HUES64 (cell line): ENCODE results near the gene COL2A1.
A peak's percentile ranks its signal among the peaks of the same experiment; 100 is the strongest.

Experiments
- H3K27ac ChIP-seq: 2 replicates; pipeline ENCODE4 v1.7.0; 2013; ENCODE audit warnings: low read depth, low read length, inconsistent platforms
- H3K27me3 ChIP-seq: 2 replicates; pipeline ENCODE4 v1.6.1; 2013; ENCODE audit warnings: mild to moderate bottlenecking, low read length; ENCODE audit not compliant: insufficient read depth
- H3K36me3 ChIP-seq: 2 replicates; pipeline ENCODE4 v1.6.1; 2013; ENCODE audit warnings: mild to moderate bottlenecking, low read length; ENCODE audit not compliant: insufficient read depth
- H3K4me1 ChIP-seq: 2 replicates; pipeline ENCODE4 v1.6.1; 2013; ENCODE audit warnings: mild to moderate bottlenecking, low read length, moderate library complexity; ENCODE audit not compliant: insufficient read depth
- H3K4me3 ChIP-seq: 2 replicates; pipeline ENCODE4 v1.5.1; 2013; ENCODE audit warnings: mild to moderate bottlenecking, low read length, moderate library complexity
- H3K9ac ChIP-seq: 2 replicates; pipeline ENCODE4 v1.6.1; 2013; ENCODE audit warnings: mild to moderate bottlenecking, low read depth, low read length
- H3K9me3 ChIP-seq: 2 replicates; pipeline ENCODE4 v1.6.1; 2013; ENCODE audit warnings: low read depth, low read length; ENCODE audit not compliant: insufficient read depth
- WGBS: fragments of 150-250, 120-280 bp; methylation state at CpG from one replicate; pipeline ENCODE4 v1.1.7; 2013; ENCODE audit warnings: missing lambda C conversion rate; 5-methylcytosine and 5-hydroxymethylcytosine counted together

Gene COL2A1

GRCh38 chr12:47950856-47951468, 53.3 kb downstream of the COL2A1 start:
- Histone ChIP-seq H3K4me1 (0 out of 2 replicates have a peak, but pooled peaks cover 8% of the 10 kb centered on the region), H3K9ac (no peak overlapping the region), H3K36me3 (no peaks in the 10 kb centered on the region), H3K27me3 (peaks cover 34% of the 10 kb centered on the region), H3K4me3 (no peak overlapping the region), H3K9me3 (no peaks in the 10 kb centered on the region), H3K27ac (no peak overlapping the region)
- 87% methylated on average over 8 of the region's 8 CpGs for WGBS

DNA sequence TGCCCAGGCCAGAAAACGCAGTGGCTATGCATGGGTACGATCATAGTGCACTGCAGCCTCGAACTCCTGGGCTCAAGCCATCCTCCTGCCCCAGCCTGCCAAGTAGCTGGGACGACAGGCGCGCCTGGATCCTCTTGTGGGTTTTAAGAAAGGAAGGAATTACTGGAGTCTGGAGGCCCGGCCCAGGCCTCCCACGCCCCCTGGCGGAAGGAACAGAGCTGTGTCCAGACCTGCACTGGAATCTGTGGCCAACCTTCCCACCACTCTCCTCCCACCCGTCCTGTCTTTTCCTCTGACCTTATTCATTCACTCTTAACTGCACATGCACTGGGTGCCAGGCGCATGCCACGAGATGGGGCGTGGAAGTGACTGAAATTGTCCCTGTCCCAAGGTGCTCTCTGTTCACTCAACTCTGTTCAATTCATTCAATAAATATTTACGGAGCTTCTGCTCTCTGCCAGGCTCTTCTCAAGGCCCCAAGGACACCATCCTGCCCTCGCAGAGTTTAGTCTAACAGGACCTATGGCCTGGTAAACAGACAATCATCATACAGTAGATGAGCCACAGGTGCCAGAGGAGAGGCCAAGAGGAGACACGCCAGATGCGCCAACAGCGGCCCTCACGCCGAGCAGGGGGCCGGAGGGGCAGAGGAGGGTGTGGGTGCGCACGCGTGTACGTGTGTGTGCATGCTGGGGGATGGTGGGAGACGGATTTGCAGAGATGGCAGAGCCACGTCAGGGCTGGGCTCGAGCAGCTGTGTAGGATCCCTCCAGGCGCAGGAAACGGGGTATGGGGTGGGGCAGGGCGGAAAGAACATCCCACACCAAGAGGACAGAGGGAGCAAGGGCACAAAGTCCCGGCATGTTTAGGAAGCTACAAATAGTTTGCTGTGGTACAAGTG, 54.6 kb downstream of the COL2A1 start:
- 67% methylated on average over 32 of the region's 32 CpGs for WGBS
- H3K9ac ChIP-seq, result no peak overlapping the region

GRCh38 chr12:47947341-47947740, 56.9 kb downstream of the COL2A1 start:
- 0 out of 2 replicates have a peak, but pooled peaks cover 8% of the 10 kb centered on the region for H3K4me1 ChIP-seq
- H3K27ac ChIP-seq, result no peak overlapping the region
- no peaks in the 10 kb centered on the region for H3K36me3 ChIP-seq
- WGBS, result 86% methylated on average over 12 of the region's 12 CpGs
- no peak overlapping the region for H3K9ac ChIP-seq
- H3K9me3 ChIP-seq, result no peaks in the 10 kb centered on the region
- H3K27me3 ChIP-seq, result peaks cover 30% of the 10 kb centered on the region
- no peak overlapping the region for H3K4me3 ChIP-seq

More for the DNA sequence above, 54.6 kb downstream of the COL2A1 start:
- Histone ChIP-seq H3K9me3 (no peaks in the 10 kb centered on the region), H3K27me3 (peaks cover 29% of the 10 kb centered on the region), H3K4me3 (no peak overlapping the region), H3K27ac (no peak overlapping the region), H3K4me1 (0 out of 2 replicates have a peak, but pooled peaks cover 8% of the 10 kb centered on the region), H3K36me3 (no peaks in the 10 kb centered on the region)

DNA sequence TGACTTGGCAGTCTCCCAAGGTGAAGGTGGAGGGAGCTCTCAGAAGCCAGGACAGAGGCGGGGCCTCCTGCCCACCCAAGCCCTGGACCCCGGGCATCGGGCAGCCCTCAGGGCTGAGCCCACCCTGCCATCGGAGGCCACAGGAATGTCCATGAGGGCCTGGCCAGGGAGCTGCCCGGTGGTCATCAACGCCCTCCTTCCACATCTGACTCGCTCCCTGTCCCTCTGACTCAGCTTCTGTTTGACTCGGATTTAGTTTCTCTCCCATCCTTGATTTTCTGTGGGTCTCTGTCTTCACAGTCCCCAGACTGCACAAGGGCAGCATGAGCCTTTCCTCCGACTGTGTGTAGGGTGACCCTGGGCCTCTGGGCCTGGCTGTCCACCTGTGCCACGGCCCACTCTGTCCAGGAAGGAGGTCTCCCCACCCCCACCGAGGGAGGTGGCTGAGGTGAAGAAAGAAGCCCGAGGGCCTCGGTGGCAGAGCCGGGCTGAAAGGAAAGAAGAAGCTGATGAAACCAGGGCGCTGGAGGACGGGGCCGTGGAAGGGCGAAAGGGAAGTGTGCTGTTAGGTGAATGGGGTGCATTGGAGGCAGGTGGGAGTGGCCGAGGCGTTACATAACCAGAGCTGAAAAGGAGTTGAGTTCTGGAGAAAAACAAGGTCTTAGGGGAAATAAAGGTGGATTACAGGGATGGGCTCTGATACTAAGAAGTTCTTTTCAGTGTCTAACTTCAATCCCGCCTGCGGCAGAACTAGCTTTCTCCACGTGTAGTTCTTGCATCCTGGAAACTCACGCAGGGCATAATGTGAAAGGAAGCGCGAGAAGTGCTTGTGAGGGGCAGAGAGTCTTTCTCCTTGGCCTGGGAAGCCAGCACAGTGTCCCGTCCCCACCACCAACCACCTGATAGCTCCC, 57.6 kb downstream of the COL2A1 start:
- no peaks in the 10 kb centered on the region for H3K9me3 ChIP-seq
- H3K36me3 ChIP-seq, result no peaks in the 10 kb centered on the region
- 0 out of 2 replicates have a peak, but pooled peaks cover 8% of the 10 kb centered on the region for H3K4me1 ChIP-seq
- 85% methylated on average over 27 of the region's 27 CpGs for WGBS
- no peak overlapping the region for H3K27ac ChIP-seq
- H3K4me3 ChIP-seq, result no peak overlapping the region
- H3K9ac ChIP-seq, result no peak overlapping the region
- H3K27me3 ChIP-seq, result peaks cover 34% of the 10 kb centered on the region

DNA sequence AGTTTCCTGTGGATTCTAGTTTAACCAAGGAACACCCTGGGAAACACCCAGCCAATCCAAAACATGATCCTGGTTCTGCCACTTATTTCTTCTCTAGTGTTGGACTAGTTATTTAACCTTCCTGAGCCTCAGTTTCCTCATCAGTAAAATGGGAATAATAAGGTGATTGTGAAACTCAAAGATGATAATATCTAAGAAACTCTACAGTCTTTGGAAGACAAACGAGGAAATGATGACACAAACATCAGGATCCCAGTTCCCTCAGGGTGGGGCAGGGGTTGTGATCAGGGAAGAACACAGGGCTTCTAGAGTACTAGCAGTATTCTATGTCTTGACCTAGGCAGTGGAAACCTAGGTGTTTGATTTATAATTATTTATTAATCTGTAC, 58.9 kb downstream of the COL2A1 start:
- Histone ChIP-seq H3K27ac (no peak overlapping the region), H3K4me3 (no peak overlapping the region), H3K36me3 (no peaks in the 10 kb centered on the region), H3K9me3 (no peaks in the 10 kb centered on the region), H3K9ac (no peak overlapping the region), H3K27me3 (peaks cover 39% of the 10 kb centered on the region), H3K4me1 (peaks cover 11% of the 10 kb centered on the region; the same call in 1 of the 2 replicates)
- 95% methylated on average over 1 of the region's 1 CpG for WGBS

DNA sequence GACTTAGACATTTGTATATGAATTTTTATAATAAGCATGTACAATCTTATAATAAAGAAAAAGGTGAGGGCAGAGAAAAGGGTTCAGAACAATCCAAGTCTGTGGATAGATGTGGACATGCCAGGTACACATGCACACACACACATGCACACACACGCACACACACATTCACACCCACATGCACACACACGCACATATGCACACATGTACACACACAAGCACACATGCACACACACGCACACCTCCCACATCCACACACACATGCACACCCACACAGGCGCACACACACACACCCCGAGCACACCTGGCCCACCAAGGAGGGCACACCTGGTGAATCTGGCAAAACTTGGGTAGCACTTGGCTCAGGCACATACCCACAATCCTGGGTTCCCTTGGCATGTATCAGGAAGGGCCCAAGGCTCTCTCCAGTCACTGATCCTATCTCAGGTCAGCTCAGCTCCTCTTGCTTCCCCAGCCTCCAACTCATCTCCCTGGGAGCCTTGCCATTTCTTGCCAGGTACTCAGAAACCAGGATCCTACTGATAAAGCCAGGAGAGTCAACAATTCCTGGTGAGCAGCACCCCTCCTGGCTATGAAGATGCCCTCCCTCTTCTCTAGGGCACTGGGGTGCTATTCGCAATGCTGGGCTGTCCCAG, 59.5 kb downstream of the COL2A1 start:
- WGBS, result 85% methylated on average over 6 of the region's 6 CpGs

GRCh38 chr12:47943623-47944340, 60.5 kb downstream of the COL2A1 start:
- WGBS, result 83% methylated on average over 12 of the region's 12 CpGs
- Histone ChIP-seq H3K9me3 (no peaks in the 10 kb centered on the region), H3K9ac (no peak overlapping the region), H3K27me3 (peaks cover 37% of the 10 kb centered on the region), H3K4me3 (no peak overlapping the region), H3K27ac (no peak overlapping the region), H3K4me1 (peaks cover 11% of the 10 kb centered on the region; the same call in 1 of the 2 replicates), H3K36me3 (no peaks in the 10 kb centered on the region)

More for the DNA sequence above, 59.5 kb downstream of the COL2A1 start:
- no peaks in the 10 kb centered on the region for H3K9me3 ChIP-seq
- peaks cover 38% of the 10 kb centered on the region for H3K27me3 ChIP-seq
- H3K9ac ChIP-seq, result no peak overlapping the region
- no peaks in the 10 kb centered on the region for H3K36me3 ChIP-seq
- no peak overlapping the region for H3K27ac ChIP-seq
- peaks cover 11% of the 10 kb centered on the region; the same call in 1 of the 2 replicates for H3K4me1 ChIP-seq
- H3K4me3 ChIP-seq, result no peak overlapping the region

DNA sequence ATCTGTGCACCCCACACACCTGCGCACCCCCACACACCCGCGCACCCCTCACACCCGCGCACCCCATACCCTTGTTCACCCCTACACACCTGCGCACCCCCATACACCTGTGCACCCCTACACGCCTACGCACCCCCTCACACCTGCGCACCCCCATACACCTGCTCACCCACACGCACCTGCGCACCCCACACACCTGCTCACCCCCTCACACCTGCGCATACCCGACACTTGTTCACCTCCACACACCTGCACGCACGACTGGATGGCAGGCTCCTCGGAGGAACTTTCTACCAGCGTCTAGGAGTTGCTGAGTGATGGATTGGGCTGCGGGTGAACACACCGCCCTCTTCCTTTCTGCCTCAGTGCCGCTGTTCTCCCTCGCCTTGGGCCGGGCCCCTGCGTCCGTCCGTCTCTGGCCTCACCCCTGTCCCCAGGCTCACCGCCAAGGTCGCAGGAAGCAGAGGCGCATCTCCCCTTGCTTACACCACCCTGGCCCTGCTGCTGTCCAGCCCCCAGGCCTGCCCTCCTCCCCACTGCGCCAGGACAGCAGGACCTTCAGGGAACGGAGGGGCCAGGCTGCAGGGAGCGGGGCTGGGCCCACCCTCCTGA, 61.6 kb downstream of the COL2A1 start:
- H3K27me3 ChIP-seq, result peaks cover 32% of the 10 kb centered on the region
- no peak overlapping the region for H3K27ac ChIP-seq
- H3K9ac ChIP-seq, result no peak overlapping the region
- no peaks in the 10 kb centered on the region for H3K9me3 ChIP-seq
- peaks cover 11% of the 10 kb centered on the region; the same call in 1 of the 2 replicates for H3K4me1 ChIP-seq
- H3K4me3 ChIP-seq, result no peak overlapping the region
- WGBS, result 82% methylated on average over 31 of the region's 31 CpGs
- H3K36me3 ChIP-seq, result no peaks in the 10 kb centered on the region

- H3K9ac ChIP-seq, result no peak overlapping the region; the same call in 1 of the 2 replicates
- H3K36me3 ChIP-seq, result no peaks in the 10 kb centered on the region
- WGBS, result 27% methylated on average over 40 of the region's 40 CpGs
- peaks cover 9% of the 10 kb centered on the region; the same call in 1 of the 2 replicates for H3K4me1 ChIP-seq
- H3K27ac ChIP-seq, result no peak overlapping the region
- peaks cover 32% of the 10 kb centered on the region for H3K27me3 ChIP-seq
- H3K9me3 ChIP-seq, result no peaks in the 10 kb centered on the region
- H3K4me3 ChIP-seq, result peak overlapping the region; percentile 35
These were observed 62.2 kb downstream of the COL2A1 start for GRCh38 chr12:47941871-47942613.
